SK-N-SH (cell line): ENCODE data around the gene SHMT2.

ENCODE experiments used
- CTCF ChIP-seq: fragments of 200-600 bp; sonication (generic); IDR thresholded peaks from 2 replicates; pipeline ENCODE4 v1.6.1; 2017; ENCODE audit warnings: antibody characterized with exemption, mild to moderate bottlenecking, moderate library complexity
- EP300 ChIP-seq, 2 experiments: IDR thresholded peaks; 2 replicates each; pipeline versions ENCODE4 v1.4.0 to v1.6.1; 2012; ENCODE audit warnings: borderline replicate concordance in 1 of 2, low read depth in 1 of 2, low read length in 1 of 2
- FOXM1 ChIP-seq: IDR thresholded peaks from 2 replicates; pipeline ENCODE4 v1.4.0; 2012; ENCODE audit warnings: low read depth, mild to moderate bottlenecking
- MAX ChIP-seq: IDR thresholded peaks from 2 replicates; pipeline ENCODE4 v1.4.0; 2012; ENCODE audit warnings: low read depth
- NFIC ChIP-seq: IDR thresholded peaks from 2 replicates; pipeline ENCODE4 v1.4.0; 2012; ENCODE audit warnings: borderline replicate concordance
- NRF1 ChIP-seq: IDR thresholded peaks from 2 replicates; pipeline ENCODE4 v1.6.1; 2012; ENCODE audit warnings: low read depth, mild to moderate bottlenecking, low read length
- POLR2AphosphoS5 ChIP-seq: IDR thresholded peaks from 2 replicates; pipeline ENCODE4 v1.6.1; 2012; ENCODE audit warnings: low read depth, low read length
- RAD21 ChIP-seq: IDR thresholded peaks from 2 replicates; pipeline ENCODE4 v1.6.1; 2012; ENCODE audit warnings: mild to moderate bottlenecking, low read length
- RFX5 ChIP-seq: IDR thresholded peaks from 2 replicates; pipeline ENCODE4 v1.6.1; 2012; ENCODE audit warnings: mild to moderate bottlenecking, improper control_type of control experiment, low read length
- TAF1 ChIP-seq: IDR thresholded peaks from 2 replicates; pipeline ENCODE4 v1.6.1; 2012; ENCODE audit warnings: low read depth, mild to moderate bottlenecking, low read length, moderate library complexity, borderline replicate concordance
- TCF12 ChIP-seq: IDR thresholded peaks from 2 replicates; pipeline ENCODE4 v1.4.0; 2012
- ZBTB33 ChIP-seq: IDR thresholded peaks from 2 replicates; pipeline ENCODE4 v1.4.0; 2012; ENCODE audit warnings: low read depth, borderline replicate concordance
- TF ChIP-seq, protein P1 (sequence below): IDR thresholded peaks from 2 replicates; pipeline ENCODE4 v1.4.0; 2012; ENCODE audit warnings: low read depth, borderline replicate concordance

- TF ChIP-seq CTCF: no peak
- no peak for TF ChIP-seq ZBTB33
- TF ChIP-seq, protein P1, sequence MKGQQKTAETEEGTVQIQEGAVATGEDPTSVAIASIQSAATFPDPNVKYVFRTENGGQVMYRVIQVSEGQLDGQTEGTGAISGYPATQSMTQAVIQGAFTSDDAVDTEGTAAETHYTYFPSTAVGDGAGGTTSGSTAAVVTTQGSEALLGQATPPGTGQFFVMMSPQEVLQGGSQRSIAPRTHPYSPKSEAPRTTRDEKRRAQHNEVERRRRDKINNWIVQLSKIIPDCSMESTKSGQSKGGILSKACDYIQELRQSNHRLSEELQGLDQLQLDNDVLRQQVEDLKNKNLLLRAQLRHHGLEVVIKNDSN: no peak
- TF ChIP-seq RAD21: no peak
- no peak for TF ChIP-seq NRF1
- TF ChIP-seq NFIC: no peak
- TF ChIP-seq RFX5: no peak
- TF ChIP-seq TAF1: no peak
- TF ChIP-seq TCF12: no peak
- TF ChIP-seq FOXM1: no peak
- TF ChIP-seq EP300 (IDR thresholded peaks at IDR 0.05; ENCODE audit: borderline replicate concordance in 1 of 2, low read depth in 1 of 2, low read length in 1 of 2): no peak
- no peak for TF ChIP-seq POLR2AphosphoS5
- TF ChIP-seq MAX: no peak
These were observed 24.3 kb upstream of the SHMT2 start for GRCh38 chr12:57205186-57205585.
